Thoracic aorta (tissue), 2 donors: ENCODE data around the gene UTS2. TPM values are rescaled to one million over a fixed set of nuclear protein-coding genes. Genes with fewer than 3 reads are reported as not detected.
A peak's percentile ranks its signal among the peaks of the same experiment; 100 is the strongest.

Source experiments
- ATAC-seq: fragments of 150-250 bp; one replicate; pipeline ENCODE4 v1.8.0; 2017; ENCODE audit warnings: low read depth; ENCODE audit not compliant: insufficient number of reproducible peaks, low FRiP score
- DNase-seq: peaks from one replicate; pipeline ENCODE4 v3.0.0-alpha.2; 2020; ENCODE audit warnings: low spot score
- H3K27ac ChIP-seq, 2 donors: fragments of 200-600 bp; sonication (generic); 1 replicate in 1 of 2; 2 replicates in 1 of 2; pipeline ENCODE4 v1.5.1; 2016; ENCODE audit warnings: mild to moderate bottlenecking in 2 of 2, moderate library complexity in 2 of 2
- H3K27me3 ChIP-seq: fragments of 200-600 bp; sonication (generic); replicated peaks from 2 replicates; pipeline ENCODE4 v1.6.0; 2016; ENCODE audit warnings: mild to moderate bottlenecking; ENCODE audit not compliant: insufficient read depth
- H3K36me3 ChIP-seq: fragments of 200-600 bp; sonication (generic); one replicate; pipeline ENCODE4 v1.5.1; 2016
- H3K4me1 ChIP-seq, 2 donors: fragments of 200-600 bp; sonication (generic); 1 replicate in 1 of 2; 2 replicates in 1 of 2; pipeline versions ENCODE4 v1.5.1 to v1.6.0; 2016; ENCODE audit warnings: low read depth in 2 of 2, mild to moderate bottlenecking in 1 of 2; ENCODE audit not compliant: control insufficient read depth in 1 of 2
- H3K4me3 ChIP-seq: fragments of 200-600 bp; sonication (generic); 2 replicates; pipeline ENCODE4 v1.5.1; 2016; ENCODE audit warnings: mild to moderate bottlenecking
- H3K9me3 ChIP-seq: fragments of 200-600 bp; sonication (generic); 2 replicates; pipeline ENCODE4 v1.5.1; 2016
- CTCF ChIP-seq: fragments of 200-600 bp; sonication (generic); IDR thresholded peaks from one replicate; pipeline ENCODE4 v1.5.1; 2019; ENCODE audit warnings: antibody characterized with exemption
- total RNA-seq, 2 donors: library from RNA; depleted of rRNA; stranded (reverse); fragments of >200 nt; gene quantifications; one replicate each; pipeline versions ENCODE4 v1.1.0 to v1.2.3, GENCODE V29; 2016

The UTS2 gene
- total RNA-seq, 2 donors from 2014 or later = not detected

- H3K36me3 ChIP-seq = peaks cover 44% of the 10 kb centered on the region
- no peak overlapping the region for H3K27ac ChIP-seq
Observed at GRCh38 chr1:7833035-7833434, 19.8 kb downstream of the UTS2 start.

GRCh38 chr1:7831458-7831857 is 21.4 kb downstream of the UTS2 start:
- TF ChIP-seq CTCF = no peak
- ATAC-seq (no peak), DNase-seq (no peak)
- Histone ChIP-seq H3K27ac (peak overlapping the region in 1 of 2 donors; percentile 28), H3K36me3 (peaks cover 45% of the 10 kb centered on the region), H3K4me3 (no peak overlapping the region), H3K27me3 (no peaks in the 10 kb centered on the region), H3K9me3 (no peaks in the 10 kb centered on the region), H3K4me1 (peaks cover 2 to 10% of the 10 kb centered on the region in 2 donors)

More at GRCh38 chr1:7833035-7833434, 19.8 kb downstream of the UTS2 start:
- Histone ChIP-seq H3K9me3 (no peaks in the 10 kb centered on the region), H3K4me3 (no peak overlapping the region), H3K27me3 (no peaks in the 10 kb centered on the region), H3K4me1 (peaks cover 2 to 10% of the 10 kb centered on the region in 2 donors)
- TF ChIP-seq CTCF = no peak
- ATAC-seq (no peak), DNase-seq (no peak)

GRCh38 chr1:7827126-7827955 is 25.5 kb downstream of the UTS2 start:
- Histone ChIP-seq H3K36me3 (peaks cover 42% of the 10 kb centered on the region), H3K4me1 (peaks cover 2 to 10% of the 10 kb centered on the region in 2 donors), H3K27ac (peak overlapping the region in 1 of 2 donors; percentile 41), H3K9me3 (no peaks in the 10 kb centered on the region), H3K4me3 (peak overlapping the region; percentile 68), H3K27me3 (no peaks in the 10 kb centered on the region)
- no peak for TF ChIP-seq CTCF
- ATAC-seq (no peak), DNase-seq (no peak)

- no peak for TF ChIP-seq CTCF
- no peak overlapping the region for H3K27ac ChIP-seq
- peaks cover 48% of the 10 kb centered on the region for H3K36me3 ChIP-seq
- no peak for DNase-seq
- ATAC-seq = no peak
- peak overlapping the region; percentile 68 for H3K4me3 ChIP-seq
- H3K9me3 ChIP-seq = no peaks in the 10 kb centered on the region
- H3K4me1 ChIP-seq = peaks cover 2 to 6% of the 10 kb centered on the region in 2 donors
- H3K27me3 ChIP-seq = no peaks in the 10 kb centered on the region
Observed at GRCh38 chr1:7826363-7826762, 26.5 kb downstream of the UTS2 start.

- Histone ChIP-seq H3K4me1 (no peaks in the 10 kb centered on the region), H3K27me3 (no peaks in the 10 kb centered on the region), H3K36me3 (peaks cover 51% of the 10 kb centered on the region), H3K4me3 (no peak overlapping the region), H3K9me3 (no peaks in the 10 kb centered on the region), H3K27ac (no peak overlapping the region)
- DNase-seq (no peak), ATAC-seq (no peak)
- no peak for TF ChIP-seq CTCF
Observed at GRCh38 chr1:7824701-7825100, 28.2 kb downstream of the UTS2 start.
